Subcutaneous adipose tissue (tissue), 4 donors: ENCODE data around the gene VOPP1. TPM values are rescaled to one million over a fixed set of nuclear protein-coding genes. Genes with fewer than 3 reads are reported as not detected.

ENCODE experiments used
- total RNA-seq, 4 donors: library from RNA; depleted of rRNA; stranded (reverse); fragments of >200 nt; gene quantifications; one replicate each; pipeline ENCODE4 v1.1.0, GENCODE V29; 2016
- TF ChIP-seq, protein P1 (sequence below): fragments of 450-650 bp; IDR thresholded peaks from one replicate; pipeline ENCODE4 v1.5.1; 2016; ENCODE audit warnings: low read depth, mild to moderate bottlenecking, control low read depth, antibody characterized with exemption, moderate library complexity

Gene VOPP1
- total RNA-seq, 4 donors from 2014 or later, result 36.9 to 60.5 (median 46.1) TPM

DNA sequence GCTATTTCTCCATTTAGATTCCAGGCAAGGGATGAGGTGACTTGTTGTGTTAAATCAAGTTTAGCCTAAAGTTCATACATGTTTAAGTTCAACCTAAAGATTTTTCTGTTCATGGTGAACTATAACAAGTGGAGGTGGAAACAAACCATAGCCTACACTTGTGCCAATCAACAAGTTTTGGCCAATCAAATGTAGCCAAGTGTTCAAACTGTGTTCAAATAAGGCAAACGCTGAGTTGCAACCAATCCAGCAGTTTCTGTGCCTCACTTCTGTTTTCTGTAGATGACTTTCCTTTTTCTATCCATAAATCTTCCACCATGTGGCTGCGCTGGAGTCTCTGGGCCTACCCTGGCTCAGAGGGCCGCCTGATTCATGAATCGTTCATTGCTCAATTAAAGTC is 4.5 kb upstream of the VOPP1 start:
- TF ChIP-seq, protein P1, sequence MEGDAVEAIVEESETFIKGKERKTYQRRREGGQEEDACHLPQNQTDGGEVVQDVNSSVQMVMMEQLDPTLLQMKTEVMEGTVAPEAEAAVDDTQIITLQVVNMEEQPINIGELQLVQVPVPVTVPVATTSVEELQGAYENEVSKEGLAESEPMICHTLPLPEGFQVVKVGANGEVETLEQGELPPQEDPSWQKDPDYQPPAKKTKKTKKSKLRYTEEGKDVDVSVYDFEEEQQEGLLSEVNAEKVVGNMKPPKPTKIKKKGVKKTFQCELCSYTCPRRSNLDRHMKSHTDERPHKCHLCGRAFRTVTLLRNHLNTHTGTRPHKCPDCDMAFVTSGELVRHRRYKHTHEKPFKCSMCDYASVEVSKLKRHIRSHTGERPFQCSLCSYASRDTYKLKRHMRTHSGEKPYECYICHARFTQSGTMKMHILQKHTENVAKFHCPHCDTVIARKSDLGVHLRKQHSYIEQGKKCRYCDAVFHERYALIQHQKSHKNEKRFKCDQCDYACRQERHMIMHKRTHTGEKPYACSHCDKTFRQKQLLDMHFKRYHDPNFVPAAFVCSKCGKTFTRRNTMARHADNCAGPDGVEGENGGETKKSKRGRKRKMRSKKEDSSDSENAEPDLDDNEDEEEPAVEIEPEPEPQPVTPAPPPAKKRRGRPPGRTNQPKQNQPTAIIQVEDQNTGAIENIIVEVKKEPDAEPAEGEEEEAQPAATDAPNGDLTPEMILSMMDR, result no peak

DNA sequence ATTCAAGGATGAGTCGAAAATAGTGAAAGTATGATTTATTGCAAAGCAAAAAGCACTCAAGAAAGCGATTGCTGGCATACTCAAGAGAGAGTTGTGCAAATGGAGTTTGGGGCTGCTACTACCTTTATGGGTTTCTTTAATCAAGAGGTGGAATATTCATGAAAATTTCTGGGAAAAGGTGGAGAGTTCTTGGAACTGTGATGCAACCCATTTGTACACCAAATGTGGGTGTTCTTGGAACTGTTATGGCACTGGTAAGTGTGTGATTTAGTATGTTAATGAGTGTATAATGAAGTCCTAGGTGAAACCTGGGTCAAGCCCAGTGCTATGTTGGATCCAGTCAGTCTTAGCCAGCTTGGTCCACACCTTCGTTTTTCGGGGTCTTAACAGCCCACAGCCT is 3.4 kb upstream of the VOPP1 start:
- TF ChIP-seq, protein P1, result no peak

DNA sequence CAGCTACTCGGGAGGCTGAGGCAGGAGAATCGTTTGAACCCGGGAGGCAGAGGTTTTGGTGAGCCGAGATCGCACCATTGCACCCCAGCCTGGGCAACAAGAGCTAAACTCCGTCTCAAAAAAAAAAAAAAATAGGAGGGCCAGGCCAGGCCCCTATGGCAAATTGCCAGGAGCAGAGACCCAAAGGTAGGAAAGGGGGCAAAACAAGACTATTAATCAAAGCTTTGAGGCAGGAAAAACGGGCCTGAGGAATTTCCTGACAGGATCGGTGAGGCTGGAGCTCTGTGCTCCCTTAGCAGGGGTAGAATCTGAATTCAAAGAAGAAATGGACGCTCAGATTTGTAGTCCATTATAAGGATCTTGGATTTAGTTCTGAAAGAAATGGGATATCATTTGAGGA is 2.8 kb upstream of the VOPP1 start:
- TF ChIP-seq, protein P1, result no peak

DNA sequence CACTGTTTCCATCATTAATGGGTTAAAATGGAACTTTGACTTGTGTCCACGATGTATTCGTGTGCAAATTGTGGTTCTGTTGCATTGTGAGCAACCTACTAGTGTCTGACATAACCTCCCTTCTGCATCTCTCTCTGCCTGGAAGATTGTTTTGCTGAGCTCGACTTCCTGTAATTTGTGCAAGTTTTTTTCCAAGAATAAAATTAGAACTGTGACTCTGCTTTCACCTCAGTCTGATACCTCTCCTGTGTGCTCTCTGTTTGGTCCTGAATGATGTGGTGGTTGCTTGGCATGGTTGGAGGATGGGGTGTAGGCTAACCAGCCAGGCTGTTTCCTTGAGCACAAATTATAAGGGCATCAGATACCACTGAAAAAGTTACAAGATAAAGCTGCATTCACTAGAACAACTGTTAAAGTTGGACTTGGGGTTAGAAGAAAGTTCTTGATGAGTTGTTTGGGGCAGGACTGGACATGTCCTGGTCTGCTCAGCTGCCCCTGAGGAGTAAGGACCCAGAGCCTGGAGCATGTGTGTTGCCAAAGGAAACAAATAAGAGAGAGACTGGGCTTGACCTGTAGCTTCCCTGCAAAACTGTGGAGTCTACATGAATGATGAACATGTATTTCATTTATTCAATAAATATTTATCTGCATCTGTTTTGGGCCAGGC is 1.9 kb upstream of the VOPP1 start:
- TF ChIP-seq, protein P1, result no peak

DNA sequence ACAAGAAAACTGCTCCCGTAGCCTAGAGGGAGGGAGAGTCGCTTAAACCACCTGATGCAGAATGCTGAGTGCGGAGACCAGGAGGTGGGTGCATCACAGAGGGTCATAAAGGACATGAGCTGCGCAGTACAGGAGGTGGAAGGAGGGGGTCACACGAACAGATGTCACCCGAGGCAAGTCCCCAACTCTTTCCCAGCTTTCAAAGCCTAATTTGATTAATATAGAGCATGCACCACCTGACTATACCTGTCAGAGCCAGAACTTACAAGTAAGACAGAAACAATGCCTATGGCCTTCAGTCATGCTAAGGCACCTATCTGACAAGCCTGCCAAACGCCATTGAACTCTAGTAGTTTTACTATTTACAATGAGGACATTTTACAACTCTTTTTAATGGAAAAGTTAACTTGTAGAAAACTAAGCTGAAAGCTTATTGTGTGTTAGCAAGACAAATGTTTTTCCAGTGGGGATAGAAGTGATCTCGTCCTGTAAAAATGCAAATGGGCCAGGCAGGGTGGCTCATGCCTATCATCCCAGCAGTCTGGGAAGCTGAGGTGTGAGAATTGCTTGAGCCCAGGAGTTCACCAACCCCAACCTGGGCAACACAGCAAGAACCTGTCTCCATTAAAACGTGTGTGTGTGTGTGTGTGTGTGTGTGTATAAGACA is 1.1 kb upstream of the VOPP1 start:
- TF ChIP-seq, protein P1, result no peak

DNA sequence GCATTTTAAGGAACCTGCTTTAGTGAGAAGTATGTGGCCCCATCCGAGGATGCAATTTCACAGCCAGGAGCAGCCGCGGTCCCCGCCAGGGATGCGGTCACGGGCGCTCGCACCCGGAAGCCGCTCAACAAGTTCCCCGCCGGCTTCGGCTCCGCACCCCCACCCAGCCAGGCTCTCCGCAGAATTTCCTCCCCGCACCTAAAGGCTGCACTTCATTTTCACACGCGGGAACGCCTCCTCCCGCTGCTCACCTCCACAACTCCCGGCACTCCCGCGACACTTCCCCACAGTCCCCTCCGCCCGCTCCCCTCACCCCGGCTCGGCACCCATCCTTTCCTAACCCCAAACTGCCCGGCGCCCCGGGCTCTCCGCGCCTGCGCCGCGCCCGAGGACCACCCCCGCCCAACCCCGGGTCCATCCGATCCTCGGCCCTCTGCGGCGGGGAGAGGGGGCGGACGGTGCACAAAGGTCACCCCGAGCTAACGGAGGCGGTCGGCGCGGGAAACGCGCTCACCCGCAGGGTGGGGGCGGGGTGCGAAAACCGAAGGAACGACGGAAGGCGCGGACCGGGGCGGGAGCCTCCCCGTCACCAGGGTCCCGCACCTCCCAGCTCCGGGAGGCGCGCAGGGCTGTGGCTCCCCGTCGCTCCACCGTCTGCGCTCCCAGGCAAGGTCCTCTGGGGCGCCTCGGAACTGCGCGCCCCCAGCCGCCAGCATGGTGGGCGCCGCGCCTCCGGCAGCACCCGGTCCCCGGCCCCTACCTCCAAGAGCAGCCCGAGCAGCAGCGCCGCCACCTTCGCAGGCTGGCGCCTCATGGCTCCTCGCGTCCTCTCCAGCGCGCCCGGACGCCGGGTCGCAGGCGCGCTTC is 558 bp downstream of the VOPP1 start:
- TF ChIP-seq, protein P1, result no peak

DNA sequence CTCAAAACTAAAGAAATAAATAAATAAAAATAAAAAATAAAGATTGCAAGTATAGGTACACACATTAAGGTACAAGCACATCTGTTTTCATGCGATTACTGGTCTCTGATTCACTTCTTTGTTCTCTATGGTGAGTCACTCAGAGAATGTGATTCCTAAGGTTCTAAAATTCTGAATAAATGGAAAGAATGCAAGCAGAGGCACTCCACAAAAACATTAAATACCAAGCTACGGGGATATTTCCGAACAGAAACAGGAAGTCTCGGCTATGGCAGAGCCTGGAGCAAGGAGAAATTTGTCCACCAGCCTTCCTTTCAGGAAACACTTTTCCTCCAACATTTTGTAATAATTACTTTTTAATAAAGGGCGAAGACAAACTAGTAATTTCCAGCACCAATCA is 1.4 kb downstream of the VOPP1 start:
- TF ChIP-seq, protein P1, result no peak
